CD14-positive monocyte (primary cell): Measurements from ENCODE around the gene TCF4. TPM values are rescaled to one million over a fixed set of nuclear protein-coding genes. Genes with fewer than 3 reads are reported as not detected.

ENCODE experiments used
- DNase-seq, 3 donors: peaks; one replicate each; pipeline ENCODE4 v3.0.0-alpha.2; 2011 to 2022
- H2AFZ ChIP-seq: 2 replicates; pipeline ENCODE4 v1.6.0; 2012; ENCODE audit warnings: mild to moderate bottlenecking, low read depth, low read length, inconsistent platforms; ENCODE audit not compliant: insufficient read depth, poor library complexity, severe bottlenecking
- H3K27ac ChIP-seq, 2 donors: 1 replicate in 1 of 2; 2 replicates in 1 of 2; pipeline ENCODE4 v1.5.1; 2012 to 2013; ENCODE audit warnings: low read length in 2 of 2, control low read depth in 1 of 2, inconsistent platforms in 1 of 2, low read depth in 1 of 2, mild to moderate bottlenecking in 1 of 2
- H3K27me3 ChIP-seq, 2 donors: one replicate each; pipeline versions ENCODE4 v1.6.0 to v1.6.1; 2011 to 2013; ENCODE audit warnings: low read length in 2 of 2; ENCODE audit not compliant: control insufficient read depth in 2 of 2, insufficient read depth in 2 of 2
- H3K36me3 ChIP-seq, 2 donors: replicated peaks in 1 of 2; 1 replicate in 1 of 2; 2 replicates in 1 of 2; pipeline versions ENCODE4 v1.5.1 to v1.6.1; 2012 to 2013; ENCODE audit warnings: low read length in 2 of 2, control low read depth in 1 of 2, inconsistent platforms in 1 of 2, mild to moderate bottlenecking in 1 of 2; ENCODE audit not compliant: insufficient read depth in 2 of 2, control insufficient read depth in 1 of 2
- H3K4me1 ChIP-seq, 2 donors: 1 replicate in 1 of 2; 2 replicates in 1 of 2; pipeline versions ENCODE4 v1.5.1 to v1.6.1; 2012 to 2013; ENCODE audit warnings: low read length in 2 of 2, control low read depth in 1 of 2, inconsistent platforms in 1 of 2, mild to moderate bottlenecking in 1 of 2, moderate library complexity in 1 of 2; ENCODE audit not compliant: insufficient read depth in 2 of 2, control insufficient read depth in 1 of 2
- H3K4me2 ChIP-seq: replicated peaks from 2 replicates; pipeline ENCODE3; 2012; ENCODE audit warnings: low read length, moderate library complexity, mild to moderate bottlenecking; ENCODE audit not compliant: poor library complexity, severe bottlenecking; ENCODE audit errors: extremely low read depth
- H3K4me3 ChIP-seq, 3 experiments: fragments of 200-600 bp in 1 of 3; sonication (generic) in 1 of 3; replicated peaks in 1 of 3; 1 replicate in 2 of 3; 2 replicates in 1 of 3; pipeline ENCODE4 v1.5.1; 2011 to 2013; ENCODE audit warnings: low read length in 3 of 3, mild to moderate bottlenecking in 3 of 3, control low read depth in 2 of 3, low read depth in 2 of 3, inconsistent platforms in 1 of 3, moderate library complexity in 1 of 3
- H3K79me2 ChIP-seq: 2 replicates; pipeline ENCODE4 v1.6.0; 2012; ENCODE audit warnings: mild to moderate bottlenecking, control low read depth, inconsistent platforms, low read length, moderate library complexity; ENCODE audit not compliant: insufficient read depth
- H3K9ac ChIP-seq: 2 replicates; pipeline ENCODE4 v1.6.0; 2017; ENCODE audit warnings: low read length, mild to moderate bottlenecking; ENCODE audit not compliant: insufficient read depth, poor library complexity, severe bottlenecking
- H3K9me3 ChIP-seq, 2 donors: replicated peaks in 1 of 2; 1 replicate in 1 of 2; 2 replicates in 1 of 2; pipeline versions ENCODE4 v1.5.1 to v1.6.1; 2012 to 2013; ENCODE audit warnings: low read length in 2 of 2, control low read depth in 1 of 2; ENCODE audit not compliant: control insufficient read depth in 1 of 2, insufficient read depth in 1 of 2
- H4K20me1 ChIP-seq: 2 replicates; pipeline ENCODE4 v1.6.0; 2012; ENCODE audit warnings: mild to moderate bottlenecking, low read length, control low read depth, moderate library complexity; ENCODE audit not compliant: insufficient read depth
- H3K27ac Mint-ChIP-seq, 7 donors: one replicate each; pipeline ENCODE4 v1.8.0; 2020; ENCODE audit warnings: mild to moderate bottlenecking in 7 of 7, mixed read lengths in 7 of 7, moderate library complexity in 6 of 7, inconsistent platforms in 2 of 7
- H3K27me3 Mint-ChIP-seq, 3 donors: one replicate each; pipeline ENCODE4 v1.8.0; 2021 to 2022; ENCODE audit warnings: low read depth in 3 of 3, mild to moderate bottlenecking in 3 of 3, mixed read lengths in 3 of 3, moderate library complexity in 3 of 3, inconsistent platforms in 1 of 3
- H3K36me3 Mint-ChIP-seq, 2 donors: one replicate each; pipeline ENCODE4 v1.8.0; 2020; ENCODE audit warnings: mixed read lengths in 2 of 2, inconsistent platforms in 1 of 2, mild to moderate bottlenecking in 1 of 2
- H3K4me1 Mint-ChIP-seq: one replicate; pipeline ENCODE4 v1.8.0; 2020; ENCODE audit warnings: mild to moderate bottlenecking, mixed read lengths
- H3K4me3 Mint-ChIP-seq, 2 donors: one replicate each; pipeline ENCODE4 v1.8.0; 2020; ENCODE audit warnings: mild to moderate bottlenecking in 2 of 2, mixed read lengths in 2 of 2, moderate library complexity in 1 of 2
- H3K9me3 Mint-ChIP-seq, 7 donors: one replicate each; pipeline ENCODE4 v1.8.0; 2020 to 2022; ENCODE audit warnings: mixed read lengths in 7 of 7, mild to moderate bottlenecking in 6 of 7, moderate library complexity in 6 of 7, inconsistent platforms in 2 of 7
- CTCF ChIP-seq: fragments of 200-600 bp; IDR thresholded peaks from one replicate; pipeline ENCODE4 v1.8.0; 2022; ENCODE audit warnings: antibody characterized with exemption, mild to moderate bottlenecking
- WGBS: methylation state at CpG from one replicate; pipeline ENCODE4 v1.1.5; 2013; ENCODE audit warnings: missing lambda C conversion rate; ENCODE audit not compliant: insufficient coverage; 5-methylcytosine and 5-hydroxymethylcytosine counted together
- intact Hi-C, 2 donors: fragments of 100-400 bp; cut with micrococcal nuclease; formaldehyde crosslinking; loops; one replicate each; pipeline versions ENCODE4 v1.15.0 to v1.15.1; 2023
- polyA plus RNA-seq, 3 donors: library from polyadenylated mRNA; depleted of rRNA in 1 of 3; unstranded in 2 of 3; stranded (reverse) in 1 of 3; fragments of 300-500 nt in 2 of 3; fragments of >200 nt in 1 of 3; fragmentation: Illumina TruSeq in 2 of 3; gene quantifications; 1 replicate in 2 of 3; 2 replicates in 1 of 3; pipeline ENCODE4 v1.2.3, GENCODE V29; 2012 to 2021
- small RNA-seq: library from RNA; depleted of rRNA; stranded (forward); fragments of <200 nt; gene quantifications from one replicate; pipeline ENCODE3, GENCODE V24; 2012; ENCODE audit warnings: low read depth; ENCODE audit not compliant: insufficient read length

TCF4 gene
- polyA plus RNA-seq, 3 donors: 5.9 to 12.9 (median 10.7) TPM

GRCh38 chr18:55173291-55173690 is 414.7 kb downstream of the TCF4 start:
- H3K36me3 Mint-ChIP-seq: no peaks in the 10 kb centered on the region
- WGBS: no CpG with 5 or more reads among the region's 2 CpGs
- no peak overlapping the region for H3K4me2 ChIP-seq
- no peak overlapping the region for H3K9ac ChIP-seq
- no peaks in the 10 kb centered on the region for H3K27me3 ChIP-seq
- H3K4me1 ChIP-seq: no peaks in the 10 kb centered on the region
- H3K4me3 Mint-ChIP-seq: no peak overlapping the region
- no peaks in the 10 kb centered on the region for H3K4me1 Mint-ChIP-seq
- peaks cover 6 to 15% (median 9%) of the 10 kb centered on the region in 7 donors for H3K9me3 Mint-ChIP-seq
- DNase-seq: no peak
- no peak overlapping the region for H3K4me3 ChIP-seq
- no peak overlapping the region for H3K27ac ChIP-seq
- H3K27me3 Mint-ChIP-seq: no peaks in the 10 kb centered on the region
- no peaks in the 10 kb centered on the region for H3K36me3 ChIP-seq
- H4K20me1 ChIP-seq: no peaks in the 10 kb centered on the region
- no peak overlapping the region for H2AFZ ChIP-seq
- H3K27ac Mint-ChIP-seq: no peak overlapping the region
- no peaks in the 10 kb centered on the region for H3K79me2 ChIP-seq
- intact Hi-C loops: no loop called here
- no peak for TF ChIP-seq CTCF
- peaks cover 7 to 20% of the 10 kb centered on the region in 2 donors for H3K9me3 ChIP-seq

Small RNAs within 50 kb of the gene (small RNA-seq; reads per million reads assigned to genes)
- gene MIR4529: not detected
